Measurements from ENCODE around the gene FKBP9. TPM values are rescaled to one million over a fixed set of nuclear protein-coding genes. Genes with fewer than 3 reads are reported as not detected.
"Not testable (repeated sequence)": the region's sequence is repeated elsewhere in the genome, so short reads cannot be mapped to it uniquely, and the experiment has no call there.

Gene FKBP9
- total and polyA plus RNA-seq, 4 donors: 55.0 to 193 (median 88.9) TPM

- peak; percentile 87 to 93 for DNase-seq
- no peaks in the 10 kb centered on the region for H3K9me3 ChIP-seq (ENCODE audit: control insufficient read depth, low read length)
- no peaks in the 10 kb centered on the region for H3K27me3 ChIP-seq (ENCODE audit: control insufficient read depth in 1 of 2, insufficient read depth in 2 of 2, low read length in 1 of 2)
- H3K4me1 ChIP-seq (ENCODE audit: control insufficient read depth in 1 of 2, insufficient read depth in 2 of 2, low read length in 2 of 2): no peaks in the 10 kb centered on the region
- 0% methylated on average over 79 to 95 of the region's 95 CpGs for WGBS, 2 donors
- H3K27ac ChIP-seq (ENCODE audit: low read depth in 1 of 2, low read length in 2 of 2): peak overlapping the region; percentile 0 to 85
- intact Hi-C loops (cut with DNase I): loop anchor here in 1 of 2 donors (2.0 kb wide), 2 partner anchors 50 to 96 kb away; no protein-coding TSS in a partner anchor
- peak overlapping the region; percentile 61 to 92 for H3K4me3 ChIP-seq (ENCODE audit: low read length in 2 of 2)
- ATAC-seq (ENCODE audit: low FRiP score): peak; percentile 97
- H3K36me3 ChIP-seq (ENCODE audit: control insufficient read depth in 1 of 2, insufficient read depth in 2 of 2, low read length in 1 of 2): no peaks in the 10 kb centered on the region
Measured at GRCh38 chr7:32942415-32943251, 14.6 kb upstream of the FKBP9 start.

DNA sequence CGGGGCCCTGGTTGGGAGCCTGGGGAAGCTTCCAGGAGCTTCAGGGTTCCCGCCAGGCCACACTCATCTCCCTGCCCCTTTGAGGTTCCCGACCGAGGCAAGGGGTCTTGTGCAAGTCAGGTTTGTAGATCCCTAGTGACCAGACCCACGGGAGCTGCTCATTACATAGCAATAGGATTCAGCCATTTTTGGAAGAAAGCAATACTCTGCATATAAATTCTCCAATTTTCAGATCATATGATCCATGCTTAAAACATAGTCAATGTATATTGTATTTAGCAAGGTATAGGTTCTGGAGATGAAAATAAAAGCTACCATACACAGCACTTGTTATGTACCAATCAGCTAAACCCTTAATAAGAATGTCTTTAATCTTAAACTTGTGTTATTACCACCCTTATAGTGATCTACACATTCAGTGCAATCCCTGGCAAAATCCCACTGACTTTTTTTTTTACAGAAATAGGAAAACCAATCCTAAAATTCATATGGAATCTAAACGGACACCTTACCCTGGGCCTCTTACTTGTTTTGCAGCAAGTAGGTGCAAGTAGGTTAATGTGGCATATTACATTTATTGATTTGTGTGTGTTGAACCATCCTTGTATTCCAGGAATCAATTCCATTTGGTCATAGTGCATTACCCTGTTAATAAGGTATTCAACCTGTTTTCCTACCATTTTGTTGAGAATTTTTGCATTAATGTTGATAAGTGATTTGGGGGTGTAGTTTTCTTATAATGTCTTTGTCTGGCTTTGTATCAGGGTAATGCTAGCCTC is 13.8 kb upstream of the FKBP9 start:
- ATAC-seq (ENCODE audit: low FRiP score): no peak
- Histone ChIP-seq H3K4me3 (ENCODE audit: low read length in 2 of 2) (peak overlapping the region in 1 of 2 donors; percentile 92), H3K36me3 (ENCODE audit: control insufficient read depth in 1 of 2, insufficient read depth in 2 of 2, low read length in 1 of 2) (no peaks in the 10 kb centered on the region), H3K27me3 (ENCODE audit: control insufficient read depth in 1 of 2, insufficient read depth in 2 of 2, low read length in 1 of 2) (no peaks in the 10 kb centered on the region), H3K4me1 (ENCODE audit: control insufficient read depth in 1 of 2, insufficient read depth in 2 of 2, low read length in 2 of 2) (no peaks in the 10 kb centered on the region), H3K9me3 (ENCODE audit: control insufficient read depth, low read length) (no peaks in the 10 kb centered on the region), H3K27ac (ENCODE audit: low read depth in 1 of 2, low read length in 2 of 2) (no peak overlapping the region)
- no peak for DNase-seq
- WGBS, 2 donors: 13 to 14% methylated on average over 6 of the region's 6 CpGs
- intact Hi-C loops (cut with DNase I): loop anchor here in 1 of 2 donors (2.0 kb wide), 2 partner anchors 51 to 97 kb away; no protein-coding TSS in a partner anchor

DNA sequence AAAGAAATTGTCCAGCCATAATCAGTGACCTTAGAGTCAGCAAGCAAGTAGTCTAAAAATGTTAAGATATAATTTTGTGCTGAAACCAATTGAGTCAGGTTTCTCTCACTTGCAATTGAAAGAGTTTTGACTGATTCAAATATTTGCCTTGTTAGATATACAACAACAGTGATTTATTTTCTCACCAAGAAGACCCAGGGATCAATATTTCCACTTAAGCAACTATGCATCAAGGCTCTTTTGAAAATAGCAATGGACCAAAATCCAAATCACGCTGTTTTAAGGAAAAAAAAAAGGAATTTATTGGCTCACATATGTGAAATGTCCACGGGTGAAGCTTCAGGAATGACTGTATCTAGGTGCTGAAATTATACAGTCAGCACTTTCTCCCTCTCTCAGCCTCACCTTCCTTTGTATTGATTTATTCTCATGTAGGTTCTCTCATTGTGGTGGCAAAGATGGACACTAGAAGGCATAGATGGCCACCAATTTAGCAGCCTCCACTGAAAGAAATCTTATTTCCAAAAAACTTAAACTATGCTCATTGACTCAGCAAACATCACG is 9.7 kb upstream of the FKBP9 start:
- no peaks in the 10 kb centered on the region for H3K9me3 ChIP-seq (ENCODE audit: control insufficient read depth, low read length)
- H3K27me3 ChIP-seq (ENCODE audit: control insufficient read depth in 1 of 2, insufficient read depth in 2 of 2, low read length in 1 of 2): no peaks in the 10 kb centered on the region
- no peak overlapping the region for H3K4me3 ChIP-seq (ENCODE audit: low read length in 2 of 2)
- DNase-seq: no peak
- H3K36me3 ChIP-seq (ENCODE audit: control insufficient read depth in 1 of 2, insufficient read depth in 2 of 2, low read length in 1 of 2): no peaks in the 10 kb centered on the region
- no peaks in the 10 kb centered on the region for H3K4me1 ChIP-seq (ENCODE audit: control insufficient read depth in 1 of 2, insufficient read depth in 2 of 2, low read length in 2 of 2)
- H3K27ac ChIP-seq (ENCODE audit: low read depth in 1 of 2, low read length in 2 of 2): no peak overlapping the region
- intact Hi-C loops (cut with DNase I): no loop called here
- WGBS, 2 donors: 85 to 92% methylated on average over 3 of the region's 3 CpGs
- no peak for ATAC-seq (ENCODE audit: low FRiP score)

GRCh38 chr7:32948202-32948601 is 9.0 kb upstream of the FKBP9 start:
- ATAC-seq (ENCODE audit: low FRiP score): no peak
- intact Hi-C loops (cut with DNase I): no loop called here
- Histone ChIP-seq H3K36me3 (ENCODE audit: control insufficient read depth in 1 of 2, insufficient read depth in 2 of 2, low read length in 1 of 2) (no peaks in the 10 kb centered on the region), H3K4me1 (ENCODE audit: control insufficient read depth in 1 of 2, insufficient read depth in 2 of 2, low read length in 2 of 2) (no peaks in the 10 kb centered on the region), H3K27me3 (ENCODE audit: control insufficient read depth in 1 of 2, insufficient read depth in 2 of 2, low read length in 1 of 2) (no peaks in the 10 kb centered on the region), H3K9me3 (ENCODE audit: control insufficient read depth, low read length) (no peaks in the 10 kb centered on the region), H3K27ac (ENCODE audit: low read depth in 1 of 2, low read length in 2 of 2) (no peak overlapping the region), H3K4me3 (ENCODE audit: low read length in 2 of 2) (no peak overlapping the region)
- 91 to 93% methylated on average over 4 of the region's 4 CpGs for WGBS, 2 donors
- DNase-seq: no peak

GRCh38 chr7:32952876-32953275 is 4.4 kb upstream of the FKBP9 start:
- no peaks in the 10 kb centered on the region for H3K36me3 ChIP-seq (ENCODE audit: control insufficient read depth in 1 of 2, insufficient read depth in 2 of 2, low read length in 1 of 2)
- no peaks in the 10 kb centered on the region for H3K4me1 ChIP-seq (ENCODE audit: control insufficient read depth in 1 of 2, insufficient read depth in 2 of 2, low read length in 2 of 2)
- no peaks in the 10 kb centered on the region for H3K27me3 ChIP-seq (ENCODE audit: control insufficient read depth in 1 of 2, insufficient read depth in 2 of 2, low read length in 1 of 2)
- H3K4me3 ChIP-seq (ENCODE audit: low read length in 2 of 2): no peak overlapping the region
- DNase-seq (no peak), ATAC-seq (ENCODE audit: low FRiP score) (no peak)
- no peaks in the 10 kb centered on the region for H3K9me3 ChIP-seq (ENCODE audit: control insufficient read depth, low read length)
- 96 to 98% methylated on average over 1 of the region's 1 CpG for WGBS, 2 donors
- intact Hi-C loops (cut with DNase I): no loop called here
- no peak overlapping the region for H3K27ac ChIP-seq (ENCODE audit: low read depth in 1 of 2, low read length in 2 of 2)

DNA sequence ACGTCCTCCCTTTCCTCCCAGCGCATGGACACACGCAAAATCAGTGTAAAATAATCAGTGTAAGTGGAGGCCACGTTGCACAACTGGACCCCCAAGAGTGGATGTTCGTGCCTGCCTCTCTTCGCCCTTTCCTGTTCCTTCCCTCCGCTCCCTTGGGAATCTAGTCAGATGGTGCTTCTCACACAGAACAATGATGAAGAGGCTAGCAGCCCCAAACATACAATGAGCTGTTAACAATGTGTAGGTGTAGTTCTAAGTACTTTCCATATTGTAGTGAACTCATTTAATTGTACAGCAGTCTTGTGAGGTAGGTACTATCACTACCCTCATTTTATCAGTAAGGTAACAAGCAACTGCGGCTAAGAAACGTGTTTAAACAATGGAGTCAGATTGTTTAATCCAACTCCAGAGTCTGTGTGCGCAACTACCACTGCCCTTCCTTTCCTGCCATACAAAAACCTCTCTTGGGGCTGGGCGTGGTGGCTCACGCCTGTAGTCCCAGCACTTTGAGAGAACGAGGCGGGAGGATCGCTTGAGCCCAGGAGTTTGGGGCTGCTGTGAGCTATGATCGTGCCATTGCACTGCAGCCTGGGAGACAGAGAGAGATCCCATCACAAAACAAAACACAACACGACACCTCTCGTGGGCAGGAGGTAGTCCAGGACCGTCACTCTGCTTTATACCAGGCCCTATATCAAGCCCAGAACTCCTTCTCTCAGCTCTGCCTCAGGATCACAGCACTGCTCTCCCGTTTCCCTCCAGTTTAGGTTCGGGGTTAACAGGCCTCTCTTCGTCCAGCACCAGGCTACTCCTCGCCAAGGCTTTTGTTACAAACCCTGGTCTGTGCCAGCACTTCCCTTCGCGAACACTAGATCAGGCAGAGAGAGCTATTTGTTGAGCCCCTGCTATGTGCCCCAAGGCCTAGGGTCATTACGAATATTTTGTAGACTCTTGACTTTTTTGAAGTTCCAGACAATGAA is 1.1 kb downstream of the FKBP9 start:
- Histone ChIP-seq H3K27ac (ENCODE audit: low read depth in 1 of 2, low read length in 2 of 2) (peak overlapping the region in 1 of 2 donors; percentile 7), H3K4me1 (ENCODE audit: control insufficient read depth in 1 of 2, insufficient read depth in 2 of 2, low read length in 2 of 2) (no peaks in the 10 kb centered on the region), H3K27me3 (ENCODE audit: control insufficient read depth in 1 of 2, insufficient read depth in 2 of 2, low read length in 1 of 2) (no peaks in the 10 kb centered on the region), H3K4me3 (ENCODE audit: low read length in 2 of 2) (peak overlapping the region; percentile 68 to 69), H3K36me3 (ENCODE audit: control insufficient read depth in 1 of 2, insufficient read depth in 2 of 2, low read length in 1 of 2) (no peaks in the 10 kb centered on the region), H3K9me3 (ENCODE audit: control insufficient read depth, low read length) (no peaks in the 10 kb centered on the region)
- WGBS, 2 donors: 33 to 36% methylated on average over 25 to 26 of the region's 26 CpGs
- ATAC-seq (ENCODE audit: low FRiP score) (peak; percentile 29), DNase-seq (peak; percentile 65 to 81)
- intact Hi-C loops (cut with DNase I): loop anchor here in 1 of 2 donors (5.0 kb wide), 1 partner anchor 461 kb away; the partner anchor contains the start of gene AVL9

DNA sequence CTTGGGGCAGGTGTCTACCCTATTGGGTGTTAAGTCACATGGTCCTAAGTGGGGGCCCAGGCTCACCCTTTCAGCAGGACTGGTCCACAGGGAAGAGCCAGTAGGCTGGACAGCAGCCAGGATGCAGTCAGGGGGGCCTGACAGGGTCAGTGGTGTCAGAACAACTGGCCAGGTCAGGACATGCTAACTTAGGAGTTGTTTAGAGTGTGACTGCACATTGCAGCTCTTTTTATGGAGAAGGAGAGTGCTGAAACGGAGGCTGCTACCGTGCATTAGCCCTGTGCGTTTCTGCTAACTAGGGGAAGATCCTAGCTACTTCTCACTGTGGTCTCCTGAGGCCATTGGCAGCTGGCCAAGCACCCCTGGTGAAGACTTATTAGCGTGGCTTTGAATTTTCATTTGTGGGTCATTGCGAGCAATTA is 6.7 kb downstream of the FKBP9 start:
- H3K27me3 ChIP-seq (ENCODE audit: control insufficient read depth in 1 of 2, insufficient read depth in 2 of 2, low read length in 1 of 2); DNase-seq; H3K4me3 ChIP-seq (ENCODE audit: low read length in 2 of 2); H3K4me1 ChIP-seq (ENCODE audit: control insufficient read depth in 1 of 2, insufficient read depth in 2 of 2, low read length in 2 of 2); intact Hi-C loops (cut with DNase I); H3K27ac ChIP-seq (ENCODE audit: low read depth in 1 of 2, low read length in 2 of 2); H3K9me3 ChIP-seq (ENCODE audit: control insufficient read depth, low read length); ATAC-seq (ENCODE audit: low FRiP score); H3K36me3 ChIP-seq (ENCODE audit: control insufficient read depth in 1 of 2, insufficient read depth in 2 of 2, low read length in 1 of 2): not testable (repeated sequence)
- WGBS, 2 donors: 64 to 76% methylated on average over 5 of the region's 5 CpGs
